CD8-positive, alpha-beta memory T cell (primary cell): ENCODE results near the gene AGER. TPM values are rescaled to one million over a fixed set of nuclear protein-coding genes. Genes with fewer than 3 reads are reported as not detected.
A peak's percentile ranks its signal among the peaks of the same experiment; 100 is the strongest.
"Not testable (repeated sequence)": the region's sequence is repeated elsewhere in the genome, so short reads cannot be mapped to it uniquely, and the experiment has no call there.

Experiments used
- CTCF ChIA-PET: fragments of 350-600 bp; sonication (Branson Sonifier 250); formaldehyde crosslinking; loops from one replicate; lab custom pipeline; 2021; ENCODE audit warnings: antibody characterized with exemption; lab: Charles Lee
- POLR2A ChIA-PET: fragments of 350-600 bp; sonication (Branson Sonifier 250); formaldehyde crosslinking; loops from one replicate; lab custom pipeline; 2021; ENCODE audit warnings: antibody characterized with exemption; lab: Charles Lee
- DNase-seq, 5 donors: peaks; one replicate each; pipeline versions ENCODE4 v3.0.0 to v3.0.0-alpha.2; 2020 to 2022; ENCODE audit warnings: mixed read lengths in 1 of 5
- H3K27ac ChIP-seq: one replicate; pipeline ENCODE4 v1.7.0; 2013; ENCODE audit warnings: low read depth, mild to moderate bottlenecking, low read length, moderate library complexity
- H3K27me3 ChIP-seq: 2 replicates; pipeline ENCODE4 v1.7.0; 2013; ENCODE audit warnings: low read length, mild to moderate bottlenecking; ENCODE audit not compliant: insufficient read depth, poor library complexity, severe bottlenecking
- H3K36me3 ChIP-seq: 2 replicates; pipeline ENCODE4 v1.7.0; 2013; ENCODE audit warnings: mild to moderate bottlenecking, low read length, moderate library complexity; ENCODE audit not compliant: insufficient read depth
- H3K4me1 ChIP-seq: 2 replicates; pipeline ENCODE4 v1.7.0; 2013; ENCODE audit warnings: mild to moderate bottlenecking, low read length, moderate library complexity; ENCODE audit not compliant: insufficient read depth
- H3K4me3 ChIP-seq: 2 replicates; pipeline ENCODE4 v1.7.0; 2013; ENCODE audit warnings: mild to moderate bottlenecking, low read length
- H3K9me3 ChIP-seq: 2 replicates; pipeline ENCODE4 v1.7.0; 2013; ENCODE audit warnings: mild to moderate bottlenecking, low read length
- H3K27ac Mint-ChIP-seq, 8 donors: one replicate each; pipeline ENCODE4 v1.8.0; 2020 to 2021; ENCODE audit warnings: mixed read lengths in 8 of 8, mild to moderate bottlenecking in 6 of 8, inconsistent platforms in 3 of 8, moderate library complexity in 3 of 8
- H3K27me3 Mint-ChIP-seq, 2 donors: one replicate each; pipeline ENCODE4 v1.8.0; 2020 to 2021; ENCODE audit warnings: mixed read lengths in 2 of 2, mild to moderate bottlenecking in 1 of 2, moderate library complexity in 1 of 2
- H3K36me3 Mint-ChIP-seq, 3 donors: one replicate each; pipeline ENCODE4 v1.8.0; 2020 to 2021; ENCODE audit warnings: mixed read lengths in 3 of 3, inconsistent platforms in 1 of 3, mild to moderate bottlenecking in 1 of 3
- H3K4me1 Mint-ChIP-seq, 3 donors: one replicate each; pipeline ENCODE4 v1.8.0; 2020 to 2021; ENCODE audit warnings: mixed read lengths in 3 of 3, inconsistent platforms in 1 of 3, mild to moderate bottlenecking in 1 of 3
- H3K4me3 Mint-ChIP-seq, 7 donors: one replicate each; pipeline ENCODE4 v1.8.0; 2020 to 2021; ENCODE audit warnings: mixed read lengths in 7 of 7, mild to moderate bottlenecking in 6 of 7, moderate library complexity in 4 of 7, inconsistent platforms in 2 of 7
- H3K9me3 Mint-ChIP-seq, 5 donors: one replicate each; pipeline ENCODE4 v1.8.0; 2020 to 2022; ENCODE audit warnings: mixed read lengths in 5 of 5, mild to moderate bottlenecking in 3 of 5, moderate library complexity in 2 of 5, inconsistent platforms in 1 of 5
- polyA plus RNA-seq: library from polyadenylated mRNA; unstranded; fragments of 300-500 nt; fragmentation: Illumina TruSeq; gene quantifications from one replicate; pipeline ENCODE4 v1.2.3, GENCODE V29; 2021
- total RNA-seq, 2 experiments: library from RNA; stranded (reverse); gene quantifications; one replicate each; pipeline ENCODE4 v1.2.3, GENCODE V29; 2021

AGER gene
- total and polyA plus RNA-seq, 3 experiments from 2014 or later, result 11.9 to 12.5 TPM; not detected in 1

DNA sequence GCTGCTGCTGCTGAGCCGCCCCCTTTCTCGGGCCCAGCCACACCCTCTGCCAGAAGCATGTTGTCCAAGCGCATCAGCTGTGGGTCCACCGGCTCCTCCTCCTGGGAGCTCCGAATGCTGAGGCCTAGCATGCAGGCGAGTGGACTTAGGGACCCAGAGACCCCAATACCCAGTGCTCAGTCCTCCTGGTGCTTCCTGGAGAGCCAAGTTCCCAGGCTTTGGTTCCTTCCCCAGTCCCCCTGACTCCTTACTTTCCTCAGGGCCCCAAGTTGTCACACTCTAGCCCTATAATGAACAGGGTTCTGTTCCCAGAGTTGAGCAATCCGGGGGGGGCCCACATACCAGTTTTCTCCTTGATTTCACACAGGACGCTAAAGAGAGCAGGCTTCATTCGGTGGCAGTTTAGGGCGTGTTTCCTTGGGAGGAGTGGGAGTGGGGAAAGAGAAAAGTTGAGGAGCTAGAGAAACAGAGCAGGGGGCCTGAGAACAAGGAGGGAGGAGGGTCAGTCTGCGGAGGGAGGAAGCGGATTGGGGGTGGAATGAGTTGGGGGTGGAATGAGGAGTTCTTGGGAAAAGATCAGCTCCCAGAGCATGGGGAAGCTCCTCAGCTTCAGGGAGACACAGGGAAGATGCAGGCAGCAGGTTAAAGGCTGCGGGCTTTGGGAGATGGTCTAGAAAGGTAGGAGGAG lies 4.5 kb upstream of the AGER start:
- H3K4me1 Mint-ChIP-seq, result peaks cover 41 to 65% (median 46%) of the 10 kb centered on the region in 3 donors
- no peaks in the 10 kb centered on the region for H3K9me3 ChIP-seq
- peaks cover 29% of the 10 kb centered on the region for H3K36me3 ChIP-seq
- H3K36me3 Mint-ChIP-seq, result peaks cover 12 to 77% (median 20%) of the 10 kb centered on the region in 3 donors
- POLR2A ChIA-PET, result interaction anchor here (0.5 to 2.9 kb wide), 2 partner anchors 9 to 452 kb away, joined by 7 to 17 read pairs; no protein-coding TSS in a partner anchor
- no peaks in the 10 kb centered on the region for H3K27me3 ChIP-seq
- peak overlapping the region; percentile 74 for H3K4me3 ChIP-seq
- H3K27ac ChIP-seq, result peak overlapping the region; percentile 85
- H3K27me3 Mint-ChIP-seq, result peaks cover 0 to 2% of the 10 kb centered on the region in 2 donors
- CTCF ChIA-PET, result interaction anchor here (0.9 kb wide), 1 partner anchor 9 kb away, joined by 3 read pairs; no protein-coding TSS in a partner anchor
- peaks cover 44% of the 10 kb centered on the region for H3K4me1 ChIP-seq
- peak in 1 of 5 donors; percentile 43 for DNase-seq
- peak overlapping the region; percentile 84 to 98 (median 95) for H3K27ac Mint-ChIP-seq
- no peaks in the 10 kb centered on the region for H3K9me3 Mint-ChIP-seq
- H3K4me3 Mint-ChIP-seq, result peak overlapping the region; percentile 88 to 97 (median 93)

DNA sequence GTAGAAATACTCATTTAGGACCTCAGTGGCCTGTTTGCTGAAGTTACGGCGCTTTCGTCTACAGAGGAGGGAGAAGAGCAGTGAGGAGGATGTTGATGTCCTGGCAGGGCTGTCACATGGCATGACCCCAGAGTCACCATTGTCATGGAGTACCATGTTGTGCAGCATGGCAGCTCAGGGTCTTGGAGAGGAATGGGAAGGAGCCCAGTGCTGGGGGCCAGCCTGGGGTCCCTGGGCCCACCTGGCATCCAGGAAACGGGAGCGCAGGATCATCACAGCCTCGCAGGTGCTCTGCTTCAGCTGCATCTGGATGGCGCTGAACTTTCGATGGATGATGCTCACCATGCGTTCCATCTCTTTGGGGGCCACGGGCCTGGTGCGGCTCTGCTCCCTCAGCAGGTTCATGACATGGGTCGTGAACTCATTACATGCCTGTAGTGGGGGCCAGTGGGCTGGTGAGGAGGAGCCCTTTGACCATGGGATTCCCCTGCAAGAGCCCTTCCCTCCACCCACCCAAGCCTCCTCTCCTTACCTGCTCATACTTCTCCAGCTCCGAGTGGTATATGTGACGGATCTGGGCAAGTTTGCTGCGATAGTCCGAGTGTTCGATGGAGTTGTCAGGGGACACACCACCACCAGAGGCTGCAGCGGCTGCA lies 3.8 kb upstream of the AGER start:
- H3K27ac Mint-ChIP-seq, result peak overlapping the region; percentile 33 to 99 (median 96)
- H3K27me3 ChIP-seq, H3K27ac ChIP-seq, CTCF ChIA-PET, H3K9me3 Mint-ChIP-seq, H3K4me3 ChIP-seq, H3K9me3 ChIP-seq, H3K27me3 Mint-ChIP-seq: not testable (repeated sequence)
- H3K4me3 Mint-ChIP-seq, result peak overlapping the region; percentile 49 to 97 (median 90)
- peaks cover 37 to 64% (median 40%) of the 10 kb centered on the region in 3 donors for H3K4me1 Mint-ChIP-seq
- peak in 1 of 5 donors; percentile 34 for DNase-seq
- Histone ChIP-seq H3K36me3 (peaks cover 35% of the 10 kb centered on the region), H3K4me1 (peaks cover 38% of the 10 kb centered on the region)
- POLR2A ChIA-PET, result interaction anchor here (0.5 kb wide), 1 partner anchor 451 kb away, joined by 7 read pairs; no protein-coding TSS in a partner anchor
- H3K36me3 Mint-ChIP-seq, result peaks cover 12 to 83% (median 20%) of the 10 kb centered on the region in 3 donors

DNA sequence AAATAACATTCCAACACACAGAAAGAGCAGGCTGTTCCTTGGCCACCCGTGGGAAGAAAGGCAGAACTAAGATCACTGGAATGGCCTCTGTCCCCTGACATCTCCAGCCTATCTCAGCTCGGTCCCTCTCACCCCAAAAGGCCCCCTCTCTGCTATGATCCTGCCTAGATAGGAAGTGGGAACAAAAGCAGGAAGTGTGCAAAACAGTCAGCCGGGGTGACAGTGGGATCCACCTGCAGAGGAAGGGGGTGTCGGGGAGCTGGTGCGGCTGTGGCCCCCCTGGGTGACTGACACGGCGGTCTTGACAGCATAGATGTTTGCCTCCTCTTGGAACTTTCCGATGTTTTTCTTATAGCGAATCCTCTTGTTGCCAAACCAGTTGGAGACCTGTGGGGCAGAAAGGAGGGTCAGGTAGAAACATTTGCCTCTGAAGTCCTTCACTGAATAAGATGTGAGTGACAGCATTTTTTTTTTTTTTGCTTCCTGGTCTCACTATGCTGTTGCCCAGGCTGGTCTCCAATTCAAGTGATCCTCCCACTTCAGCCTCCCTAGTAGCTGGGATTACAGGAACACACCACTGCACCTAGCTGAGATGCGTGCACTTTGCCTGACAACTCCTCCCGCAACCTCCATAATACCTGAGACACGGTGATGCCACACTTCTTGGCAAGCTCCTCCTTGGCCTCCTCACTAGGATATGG lies 3.1 kb upstream of the AGER start:
- Histone ChIP-seq H3K9me3 (no peaks in the 10 kb centered on the region), H3K4me1 (peaks cover 36% of the 10 kb centered on the region), H3K27ac (peak overlapping the region; percentile 38), H3K27me3 (no peaks in the 10 kb centered on the region), H3K36me3 (peaks cover 35% of the 10 kb centered on the region), H3K4me3 (no peak overlapping the region)
- peaks cover 0 to 1% of the 10 kb centered on the region in 2 donors for H3K27me3 Mint-ChIP-seq
- peak overlapping the region; percentile 49 to 89 (median 71) for H3K4me3 Mint-ChIP-seq
- H3K9me3 Mint-ChIP-seq, result no peaks in the 10 kb centered on the region
- H3K4me1 Mint-ChIP-seq, result peaks cover 37 to 64% (median 39%) of the 10 kb centered on the region in 3 donors
- peak overlapping the region; percentile 84 to 99 (median 96) for H3K27ac Mint-ChIP-seq
- CTCF ChIA-PET, result no interaction called here
- peak in 1 of 5 donors; percentile 43 for DNase-seq
- POLR2A ChIA-PET, result no interaction called here
- H3K36me3 Mint-ChIP-seq, result peaks cover 12 to 82% (median 20%) of the 10 kb centered on the region in 3 donors

DNA sequence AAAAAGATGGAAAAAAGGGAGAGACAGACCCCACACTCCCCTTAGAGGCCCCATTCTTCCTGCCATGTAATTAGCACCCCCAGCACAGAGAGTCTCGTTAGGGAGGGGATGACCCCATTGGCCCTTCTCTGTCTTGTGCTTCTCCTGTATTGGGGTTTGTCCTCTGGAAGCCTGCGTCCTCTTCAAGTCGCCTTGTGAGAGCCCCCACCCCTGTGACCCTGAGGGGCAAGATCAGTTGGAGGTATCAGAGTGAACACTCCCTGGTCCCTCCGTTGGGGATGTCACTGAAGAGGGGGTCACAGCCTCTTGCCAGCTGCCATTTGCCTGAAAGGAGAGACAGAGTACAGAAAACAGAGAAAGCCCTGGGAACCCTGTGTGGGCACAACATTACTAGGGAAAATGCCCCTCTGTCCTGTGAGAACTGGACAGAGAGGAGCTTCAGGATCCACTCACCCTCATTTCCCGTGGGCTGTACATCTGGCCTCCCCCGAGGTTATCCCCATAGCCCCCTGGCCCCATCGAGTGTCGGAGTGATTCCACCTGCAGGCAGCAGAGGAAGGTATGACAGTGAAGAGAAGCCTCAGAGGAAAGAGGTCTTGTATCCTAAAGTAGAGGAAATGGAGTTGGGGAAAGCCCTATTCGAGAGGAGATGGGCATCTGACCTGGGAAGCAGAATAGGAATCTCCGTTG lies 2.2 kb upstream of the AGER start:
- Mint-ChIP-seq H3K4me1 (peaks cover 37 to 60% (median 41%) of the 10 kb centered on the region in 3 donors), H3K4me3 (peak overlapping the region; percentile 49 to 89 (median 71)), H3K27ac (peak overlapping the region; percentile 84 to 99 (median 96)), H3K36me3 (peaks cover 9 to 81% (median 20%) of the 10 kb centered on the region in 3 donors)
- DNase-seq, result peak in 1 of 5 donors; percentile 40
- H3K9me3 Mint-ChIP-seq, H3K27me3 Mint-ChIP-seq, CTCF ChIA-PET, H3K27me3 ChIP-seq, H3K9me3 ChIP-seq, H3K4me3 ChIP-seq: not testable (repeated sequence)
- Histone ChIP-seq H3K27ac (peak overlapping the region; percentile 38), H3K4me1 (peaks cover 37% of the 10 kb centered on the region), H3K36me3 (peaks cover 33% of the 10 kb centered on the region)
- POLR2A ChIA-PET, result interaction anchor here (0.7 kb wide), 1 partner anchor 682 kb away, joined by 7 read pairs; no protein-coding TSS in a partner anchor

DNA sequence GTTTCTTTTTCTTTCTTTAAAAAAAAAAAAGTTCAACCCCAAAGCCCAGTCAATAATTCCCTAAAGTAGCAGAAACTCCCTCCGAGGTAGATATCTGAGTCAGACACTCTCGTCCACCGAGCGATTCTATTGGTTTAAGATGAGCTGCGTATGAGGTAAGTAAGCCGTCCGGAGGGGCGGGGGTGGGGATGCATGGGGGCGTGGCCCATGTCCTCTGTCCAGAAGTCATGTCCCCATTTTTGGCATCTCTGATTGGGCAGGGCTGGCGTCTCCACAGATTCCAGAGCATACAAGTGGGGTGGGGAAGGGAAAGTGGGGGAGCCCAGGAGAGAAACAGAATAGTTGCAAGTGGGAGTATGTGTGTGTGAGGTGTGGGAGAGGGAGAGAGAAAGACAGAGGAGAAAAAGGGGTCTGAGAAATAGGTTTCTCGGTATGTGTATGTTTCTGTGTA lies 1.7 kb upstream of the AGER start:
- H3K9me3 Mint-ChIP-seq, H3K27me3 Mint-ChIP-seq, H3K9me3 ChIP-seq, H3K27me3 ChIP-seq, CTCF ChIA-PET, H3K4me3 ChIP-seq: not testable (repeated sequence)
- POLR2A ChIA-PET, result interaction anchor here (0.6 to 1.0 kb wide), 5 partner anchors 10 to 708 kb away, joined by 3 to 7 read pairs (median 6); no protein-coding TSS in a partner anchor
- Mint-ChIP-seq H3K27ac (peak overlapping the region; percentile 84 to 99 (median 96)), H3K4me3 (peak overlapping the region in 6 of 7 donors; percentile 13 to 80 (median 45)), H3K36me3 (peaks cover 5 to 82% (median 22%) of the 10 kb centered on the region in 3 donors), H3K4me1 (peaks cover 36 to 59% (median 47%) of the 10 kb centered on the region in 3 donors)
- Histone ChIP-seq H3K36me3 (peaks cover 30% of the 10 kb centered on the region), H3K4me1 (peaks cover 43% of the 10 kb centered on the region), H3K27ac (peak overlapping the region; percentile 31)
- DNase-seq, result peak in 4 of 5 donors; percentile 29 to 69 (median 54)

DNA sequence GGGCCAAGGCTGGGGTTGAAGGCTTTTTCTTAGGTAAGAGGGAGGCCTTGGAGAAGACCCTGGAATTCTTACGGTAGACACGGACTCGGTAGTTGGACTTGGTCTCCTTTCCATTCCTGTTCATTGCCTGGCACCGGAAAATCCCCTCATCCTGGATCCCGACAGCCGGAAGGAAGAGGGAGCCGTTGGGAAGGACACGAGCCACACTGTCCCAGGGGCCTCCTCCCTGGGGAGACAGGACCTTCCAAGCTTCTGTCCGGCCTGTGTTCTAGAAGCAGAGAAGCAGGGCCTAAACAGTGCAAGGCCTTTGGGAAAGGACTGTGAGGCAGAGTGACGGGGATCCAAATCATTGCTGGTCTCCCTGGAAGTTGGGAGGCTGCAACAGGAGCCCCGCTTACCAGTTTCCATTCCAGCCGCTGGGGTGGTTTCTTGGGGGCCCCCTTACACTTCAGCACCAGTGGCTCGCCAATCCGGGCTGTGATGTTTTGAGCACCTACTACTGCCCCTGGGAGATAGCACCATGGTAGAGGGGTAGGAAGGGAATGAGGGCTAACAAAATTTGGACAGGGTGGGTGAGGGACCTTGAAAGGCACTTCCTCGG lies 470 bp downstream of the AGER start:
- Histone ChIP-seq H3K27me3 (no peaks in the 10 kb centered on the region), H3K27ac (peak overlapping the region; percentile 12), H3K36me3 (peaks cover 30% of the 10 kb centered on the region), H3K9me3 (no peaks in the 10 kb centered on the region), H3K4me3 (no peak overlapping the region), H3K4me1 (peaks cover 53% of the 10 kb centered on the region)
- peak in 1 of 5 donors; percentile 33 for DNase-seq
- Mint-ChIP-seq H3K4me3 (no peak overlapping the region), H3K27ac (peak overlapping the region in 3 of 8 donors; percentile 11 to 91 (median 20)), H3K36me3 (peaks cover 9 to 87% (median 31%) of the 10 kb centered on the region in 3 donors), H3K9me3 (no peaks in the 10 kb centered on the region), H3K4me1 (peaks cover 45 to 67% (median 61%) of the 10 kb centered on the region in 3 donors), H3K27me3 (peaks cover 0 to 1% of the 10 kb centered on the region in 2 donors)
- POLR2A ChIA-PET, result interaction anchor here (1.1 kb wide), 1 partner anchor 9 kb away, joined by 4 read pairs; the partner anchor contains the start of gene GPSM3
- CTCF ChIA-PET, result interaction anchor here (1.0 kb wide), 1 partner anchor 12 kb away, joined by 4 read pairs; no protein-coding TSS in a partner anchor
